MM.1S (cell line): ENCODE data around the gene TUBA1A.

Experiments used
- EZH2 ChIP-seq: fragments of 300-600 bp; sonication (generic); optimal IDR thresholded peaks from 2 replicates; pipeline ENCODE3; 2017; ENCODE audit warnings: low read depth, mild to moderate bottlenecking, antibody characterized with exemption, low read length, mixed read lengths
- EZH2phosphoT487 ChIP-seq: fragments of 300-600 bp; sonication (generic); IDR thresholded peaks from 2 replicates; pipeline ENCODE4 v1.6.1; 2018; ENCODE audit warnings: antibody characterized with exemption, low read length
- TF ChIP-seq, protein P1 (sequence below): fragments of 300-600 bp; sonication (generic); IDR thresholded peaks from 2 replicates; pipeline ENCODE4 v1.5.1; 2016; ENCODE audit warnings: antibody characterized with exemption, low read length, mixed read lengths

DNA sequence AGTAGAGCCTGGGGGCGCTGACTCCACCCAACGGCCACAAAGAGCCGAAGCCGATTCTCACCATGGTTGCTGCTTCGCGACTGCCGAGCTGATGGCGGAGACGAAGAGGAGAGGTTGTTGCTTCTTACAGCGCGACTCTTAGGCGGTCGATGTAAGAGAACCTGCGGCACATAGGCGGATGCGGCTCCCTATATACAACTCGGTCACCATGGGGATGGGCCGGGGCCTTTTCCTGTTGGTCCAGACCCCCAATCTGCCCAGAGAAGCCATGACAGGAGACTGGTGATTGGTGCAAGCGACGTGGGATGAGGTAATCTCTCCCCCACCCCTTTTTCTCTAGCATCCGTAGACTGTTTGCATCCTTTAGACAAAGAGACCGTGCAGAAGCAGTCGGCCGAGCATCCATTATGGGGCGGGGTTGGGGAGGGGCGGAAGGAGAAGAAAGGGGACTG is at the start of gene TUBA1A:
- TF ChIP-seq, protein P1, sequence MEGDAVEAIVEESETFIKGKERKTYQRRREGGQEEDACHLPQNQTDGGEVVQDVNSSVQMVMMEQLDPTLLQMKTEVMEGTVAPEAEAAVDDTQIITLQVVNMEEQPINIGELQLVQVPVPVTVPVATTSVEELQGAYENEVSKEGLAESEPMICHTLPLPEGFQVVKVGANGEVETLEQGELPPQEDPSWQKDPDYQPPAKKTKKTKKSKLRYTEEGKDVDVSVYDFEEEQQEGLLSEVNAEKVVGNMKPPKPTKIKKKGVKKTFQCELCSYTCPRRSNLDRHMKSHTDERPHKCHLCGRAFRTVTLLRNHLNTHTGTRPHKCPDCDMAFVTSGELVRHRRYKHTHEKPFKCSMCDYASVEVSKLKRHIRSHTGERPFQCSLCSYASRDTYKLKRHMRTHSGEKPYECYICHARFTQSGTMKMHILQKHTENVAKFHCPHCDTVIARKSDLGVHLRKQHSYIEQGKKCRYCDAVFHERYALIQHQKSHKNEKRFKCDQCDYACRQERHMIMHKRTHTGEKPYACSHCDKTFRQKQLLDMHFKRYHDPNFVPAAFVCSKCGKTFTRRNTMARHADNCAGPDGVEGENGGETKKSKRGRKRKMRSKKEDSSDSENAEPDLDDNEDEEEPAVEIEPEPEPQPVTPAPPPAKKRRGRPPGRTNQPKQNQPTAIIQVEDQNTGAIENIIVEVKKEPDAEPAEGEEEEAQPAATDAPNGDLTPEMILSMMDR: no peak
- TF ChIP-seq EZH2 (no peak), EZH2phosphoT487 (no peak)
